Measurements from ENCODE around the gene PRKAG2.

- TF ChIP-seq POLR2AphosphoS5 (IDR thresholded peaks at IDR 0.05) = no peak
- no peak for TF ChIP-seq CTCF (IDR thresholded peaks at IDR 0.05 in 8 of 11, conservative IDR thresholded peaks at IDR 0.05 in 3 of 11)
These were observed 69.1 kb downstream of the PRKAG2 start for GRCh38 chr7:151807846-151808245.
